Astrocyte (in vitro differentiated cells and primary cell): ENCODE measurements around the gene TNFRSF25. TPM values are rescaled to one million over a fixed set of nuclear protein-coding genes. Genes with fewer than 3 reads are reported as not detected.
A peak's percentile ranks its signal among the peaks of the same experiment; 100 is the strongest.

Source experiments
- DNase-seq: peaks from one replicate; pipeline ENCODE4 v3.0.0-alpha.2; 2010; ENCODE audit warnings: low read depth
- FAIRE-seq: peaks from 2 replicates; lab custom pipeline; 2011; peaks lifted over from hg19 to GRCh38; lab: Jason Lieb, UNC
- H2AFZ ChIP-seq: 2 replicates; pipeline ENCODE4 v1.6.0; 2012; ENCODE audit warnings: low read depth, low read length, inconsistent platforms
- H3K27ac ChIP-seq: 2 replicates; pipeline ENCODE4 v1.5.1; 2011; ENCODE audit warnings: low read depth, low read length, inconsistent platforms
- H3K27me3 ChIP-seq: 2 replicates; pipeline ENCODE4 v1.6.0; 2011; ENCODE audit warnings: low read length, inconsistent platforms; ENCODE audit not compliant: insufficient read depth
- H3K36me3 ChIP-seq: 2 replicates; pipeline ENCODE4 v1.5.1; 2011; ENCODE audit warnings: low read length, inconsistent platforms; ENCODE audit not compliant: insufficient read depth
- H3K4me1 ChIP-seq: 2 replicates; pipeline ENCODE4 v1.5.1; 2011; ENCODE audit warnings: low read length, inconsistent platforms; ENCODE audit not compliant: insufficient read depth
- H3K4me2 ChIP-seq: 2 replicates; pipeline ENCODE4 v1.6.0; 2012; ENCODE audit warnings: low read length, inconsistent platforms
- H3K4me3 ChIP-seq: 2 replicates; pipeline ENCODE4 v1.5.1; 2011; ENCODE audit warnings: low read depth, mild to moderate bottlenecking, low read length, inconsistent platforms; ENCODE audit not compliant: insufficient read depth
- H3K79me2 ChIP-seq: 2 replicates; pipeline ENCODE4 v1.6.0; 2012; ENCODE audit warnings: mild to moderate bottlenecking, low read length, inconsistent platforms; ENCODE audit not compliant: insufficient read depth
- H3K9ac ChIP-seq: 2 replicates; pipeline ENCODE4 v1.6.0; 2012; ENCODE audit warnings: mild to moderate bottlenecking, low read length, inconsistent platforms
- H3K9me3 ChIP-seq: 2 replicates; pipeline ENCODE4 v1.5.1; 2012; ENCODE audit warnings: low read depth, mild to moderate bottlenecking, low read length, inconsistent platforms; ENCODE audit not compliant: insufficient read depth
- H4K20me1 ChIP-seq: 2 replicates; pipeline ENCODE4 v1.6.0; 2012; ENCODE audit warnings: low read length, inconsistent platforms; ENCODE audit not compliant: insufficient read depth
- H3K27ac Mint-ChIP-seq: one replicate; pipeline ENCODE4 v1.8.0; 2021; ENCODE audit warnings: mild to moderate bottlenecking, mixed read lengths; ENCODE audit not compliant: unreplicated experiment
- H3K27me3 Mint-ChIP-seq: one replicate; pipeline ENCODE4 v1.8.0; 2021; ENCODE audit warnings: low read depth, mixed read lengths; ENCODE audit not compliant: unreplicated experiment
- H3K36me3 Mint-ChIP-seq: one replicate; pipeline ENCODE4 v1.8.0; 2021; ENCODE audit warnings: low read depth, mixed read lengths; ENCODE audit not compliant: unreplicated experiment
- H3K4me1 Mint-ChIP-seq: one replicate; pipeline ENCODE4 v1.8.0; 2021; ENCODE audit warnings: low read depth, mixed read lengths; ENCODE audit not compliant: unreplicated experiment
- H3K4me3 Mint-ChIP-seq: one replicate; pipeline ENCODE4 v1.8.0; 2021; ENCODE audit warnings: mild to moderate bottlenecking, moderate library complexity, mixed read lengths; ENCODE audit not compliant: unreplicated experiment
- H3K9me3 Mint-ChIP-seq: one replicate; pipeline ENCODE4 v1.8.0; 2021; ENCODE audit warnings: mild to moderate bottlenecking, mixed read lengths; ENCODE audit not compliant: unreplicated experiment
- CTCF ChIP-seq: IDR thresholded peaks from 2 replicates; pipeline ENCODE4 v1.5.1; 2011; ENCODE audit warnings: low read depth, mild to moderate bottlenecking, inconsistent platforms, low read length, moderate library complexity; ENCODE audit not compliant: insufficient read depth
- EZH2 ChIP-seq: IDR thresholded peaks from 2 replicates; pipeline ENCODE4 v1.6.1; 2012; ENCODE audit warnings: mild to moderate bottlenecking, low read length, inconsistent platforms; ENCODE audit not compliant: insufficient read depth
- total RNA-seq: library from RNA; stranded (reverse); gene quantifications from 2 replicates; pipeline ENCODE4 v1.2.1, GENCODE V29; 2021

Gene TNFRSF25
- total RNA-seq, 1 donor from 2014 or later = 18.8 TPM

GRCh38 chr1:6450005-6450450, 15.9 kb downstream of the TNFRSF25 start:
- Mint-ChIP-seq H3K4me1 (no peaks in the 10 kb centered on the region), H3K27me3 (peaks cover 33% of the 10 kb centered on the region), H3K27ac (no peak overlapping the region), H3K36me3 (no peaks in the 10 kb centered on the region), H3K4me3 (no peak overlapping the region), H3K9me3 (peaks cover 2% of the 10 kb centered on the region)
- H3K9me3 ChIP-seq = no peaks in the 10 kb centered on the region
- DNase-seq (no peak), FAIRE-seq (no peak)
- no peaks in the 10 kb centered on the region for H3K4me1 ChIP-seq
- TF ChIP-seq CTCF = no peak
- no peak for TF ChIP-seq EZH2
- H3K4me2 ChIP-seq = no peak overlapping the region
- H2AFZ ChIP-seq = no peak overlapping the region
- H3K9ac ChIP-seq = no peak overlapping the region
- H3K36me3 ChIP-seq = no peaks in the 10 kb centered on the region
- H3K27ac ChIP-seq = no peak overlapping the region
- no peak overlapping the region for H3K4me3 ChIP-seq
- no peaks in the 10 kb centered on the region for H3K79me2 ChIP-seq
- no peaks in the 10 kb centered on the region for H4K20me1 ChIP-seq
- peaks cover 36% of the 10 kb centered on the region for H3K27me3 ChIP-seq

- Histone ChIP-seq H3K4me1 (no peaks in the 10 kb centered on the region), H3K27ac (no peak overlapping the region), H3K27me3 (peaks cover 31% of the 10 kb centered on the region), H3K79me2 (no peaks in the 10 kb centered on the region), H3K4me2 (peak overlapping the region; percentile 11), H3K36me3 (no peaks in the 10 kb centered on the region), H3K9ac (no peak overlapping the region), H3K4me3 (no peak overlapping the region), H4K20me1 (no peaks in the 10 kb centered on the region), H3K9me3 (no peaks in the 10 kb centered on the region), H2AFZ (no peak overlapping the region)
- H3K27ac Mint-ChIP-seq = no peak overlapping the region
- DNase-seq (no peak), FAIRE-seq (no peak)
- H3K36me3 Mint-ChIP-seq = peaks cover 4% of the 10 kb centered on the region
- H3K4me3 Mint-ChIP-seq = no peak overlapping the region
- no peak for TF ChIP-seq CTCF
- no peak for TF ChIP-seq EZH2
- H3K9me3 Mint-ChIP-seq = peaks cover 2% of the 10 kb centered on the region
- H3K4me1 Mint-ChIP-seq = no peaks in the 10 kb centered on the region
- peaks cover 42% of the 10 kb centered on the region for H3K27me3 Mint-ChIP-seq
Observed at GRCh38 chr1:6448749-6449631, 17.0 kb downstream of the TNFRSF25 start.
